Uterus (tissue), 4 donors: ENCODE results near the gene MX1. TPM values are rescaled to one million over a fixed set of nuclear protein-coding genes. Genes with fewer than 3 reads are reported as not detected.

Source experiments
- DNase-seq, 2 donors: peaks; one replicate each; pipeline ENCODE4 v3.0.0-alpha.2; 2019 to 2020
- H3K27ac ChIP-seq, 2 donors: fragments of 200-600 bp; sonication (generic); 1 replicate in 1 of 2; 2 replicates in 1 of 2; pipeline ENCODE4 v1.5.1; 2016 to 2018
- H3K27me3 ChIP-seq, 2 donors: fragments of 200-600 bp; sonication (generic); one replicate each; pipeline ENCODE4 v1.5.1; 2018 to 2019; ENCODE audit warnings: control low read depth in 1 of 2
- H3K36me3 ChIP-seq, 2 donors: fragments of 200-600 bp; sonication (generic); one replicate each; pipeline ENCODE4 v1.5.1; 2019; ENCODE audit warnings: control low read depth in 1 of 2
- H3K4me1 ChIP-seq, 2 donors: fragments of 200-600 bp; sonication (generic); one replicate each; pipeline ENCODE4 v1.5.1; 2018 to 2019; ENCODE audit warnings: control low read depth in 1 of 2
- H3K4me3 ChIP-seq, 2 donors: fragments of 200-600 bp; sonication (generic); 1 replicate in 1 of 2; 2 replicates in 1 of 2; pipeline ENCODE4 v1.5.1; 2018 to 2019; ENCODE audit warnings: mild to moderate bottlenecking in 1 of 2
- H3K9me3 ChIP-seq, 2 donors: fragments of 200-600 bp; sonication (generic); one replicate each; pipeline ENCODE4 v1.5.1; 2019; ENCODE audit warnings: control low read depth in 1 of 2
- CTCF ChIP-seq, 4 experiments: fragments of 200-600 bp in 2 of 4; fragments of 450-650 bp in 2 of 4; sonication (generic) in 2 of 4; IDR thresholded peaks; one replicate each; pipeline ENCODE4 v1.5.1; 2016 to 2019; ENCODE audit warnings: antibody characterized with exemption in 4 of 4, mild to moderate bottlenecking in 2 of 4, moderate library complexity in 1 of 4
- POLR2A ChIP-seq, 2 donors: fragments of 450-650 bp; IDR thresholded peaks; one replicate each; pipeline ENCODE4 v1.6.1; 2016; ENCODE audit warnings: antibody characterized with exemption in 2 of 2, mild to moderate bottlenecking in 1 of 2, moderate library complexity in 1 of 2
- intact Hi-C: fragments of 100-400 bp; cut with DNase I; formaldehyde crosslinking; loops from one replicate; pipeline ENCODE4 v1.15.1; 2023; ENCODE audit warnings: low total_unique reads
- total RNA-seq, 4 donors: library from RNA; depleted of rRNA in 3 of 4; stranded (reverse); fragments of >200 nt in 3 of 4; gene quantifications; one replicate each; pipeline versions ENCODE4 v1.1.0 to v1.2.4, GENCODE V29; 2014 to 2023
- donor health status: DM: yes; HTN: yes; CAD: no.

The MX1 gene
- total RNA-seq, 4 donors from 2014 or later, result 23.5 to 96.3 (median 33.4) TPM

DNA sequence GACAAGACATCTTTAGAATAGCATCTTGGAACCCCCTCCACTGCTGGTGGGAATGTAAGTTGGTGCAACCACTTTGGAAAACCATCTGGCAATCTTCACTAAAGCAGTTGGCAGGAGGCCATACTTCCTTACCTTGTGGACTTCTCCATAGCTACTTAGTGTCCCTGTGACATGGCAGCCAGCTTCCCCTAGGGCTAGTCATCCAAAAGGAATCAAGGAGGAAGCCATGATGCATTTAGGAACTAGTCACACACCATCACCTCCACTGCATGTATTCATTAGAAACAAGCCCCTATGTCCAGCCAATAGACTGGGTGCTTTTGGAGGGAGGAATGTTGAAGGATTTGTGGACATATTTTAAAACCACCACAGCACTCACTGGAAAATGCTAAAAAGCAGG is 44.3 kb upstream of the MX1 start:
- H3K4me3 ChIP-seq, result no peak overlapping the region
- H3K4me1 ChIP-seq, result no peaks in the 10 kb centered on the region
- H3K9me3 ChIP-seq, result no peaks in the 10 kb centered on the region
- H3K27ac ChIP-seq, result no peak overlapping the region
- intact Hi-C loops, result no loop called here
- H3K27me3 ChIP-seq, result no peaks in the 10 kb centered on the region
- no peak for TF ChIP-seq POLR2A (IDR thresholded peaks at IDR 0.05)
- no peak for TF ChIP-seq CTCF (IDR thresholded peaks at IDR 0.05)
- no peaks in the 10 kb centered on the region for H3K36me3 ChIP-seq
- DNase-seq, result no peak

DNA sequence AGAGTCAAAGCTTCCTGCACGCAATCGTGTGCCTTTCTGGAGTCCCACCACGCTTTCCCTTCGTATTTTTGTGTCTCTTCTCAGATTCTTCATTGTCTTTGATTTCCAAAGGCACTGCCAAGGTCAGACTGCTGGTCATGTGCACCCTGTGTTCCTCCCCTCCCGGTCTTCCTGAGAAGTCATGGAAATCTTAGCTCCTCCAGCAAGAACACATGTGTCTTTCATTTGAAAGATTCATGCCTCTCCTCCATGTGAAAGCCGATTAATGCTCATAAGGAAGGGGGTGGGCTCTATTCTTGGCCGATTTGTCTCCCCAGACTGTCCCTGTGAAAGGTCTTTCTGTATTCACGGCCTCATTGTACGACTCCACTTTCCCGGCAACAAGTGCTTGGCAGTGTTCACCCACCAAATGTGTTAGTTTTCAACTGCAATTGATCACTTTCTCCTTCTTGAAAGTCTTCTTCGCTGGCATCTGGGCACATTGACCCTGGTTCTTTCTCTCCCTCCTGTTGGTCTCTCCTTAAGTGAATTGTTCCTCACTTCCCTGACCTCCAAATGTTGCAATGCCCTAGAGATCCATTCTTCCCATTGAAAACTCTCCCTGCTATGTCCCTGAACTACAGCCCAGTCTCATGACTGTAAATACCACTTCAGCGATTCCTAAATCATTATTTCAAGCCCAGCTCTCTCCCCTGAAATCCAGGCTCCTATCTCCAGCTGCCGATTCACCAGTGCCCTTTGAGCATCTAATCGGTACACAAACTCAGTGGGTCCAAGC is 38.8 kb upstream of the MX1 start:
- TF ChIP-seq CTCF (IDR thresholded peaks at IDR 0.05) (no peak), POLR2A (IDR thresholded peaks at IDR 0.05) (no peak)
- Histone ChIP-seq H3K27me3 (no peaks in the 10 kb centered on the region), H3K36me3 (no peaks in the 10 kb centered on the region), H3K4me1 (no peaks in the 10 kb centered on the region), H3K9me3 (no peaks in the 10 kb centered on the region), H3K4me3 (no peak overlapping the region), H3K27ac (no peak overlapping the region)
- DNase-seq, result no peak
- intact Hi-C loops, result no loop called here

GRCh38 chr21:41387824-41388223 is 38.2 kb upstream of the MX1 start:
- no peak for DNase-seq
- H3K4me3 ChIP-seq, result no peak overlapping the region
- intact Hi-C loops, result no loop called here
- H3K4me1 ChIP-seq, result no peaks in the 10 kb centered on the region
- H3K27me3 ChIP-seq, result no peaks in the 10 kb centered on the region
- no peak for TF ChIP-seq POLR2A (IDR thresholded peaks at IDR 0.05)
- no peak for TF ChIP-seq CTCF (IDR thresholded peaks at IDR 0.05)
- no peaks in the 10 kb centered on the region for H3K36me3 ChIP-seq
- no peaks in the 10 kb centered on the region for H3K9me3 ChIP-seq
- H3K27ac ChIP-seq, result no peak overlapping the region

DNA sequence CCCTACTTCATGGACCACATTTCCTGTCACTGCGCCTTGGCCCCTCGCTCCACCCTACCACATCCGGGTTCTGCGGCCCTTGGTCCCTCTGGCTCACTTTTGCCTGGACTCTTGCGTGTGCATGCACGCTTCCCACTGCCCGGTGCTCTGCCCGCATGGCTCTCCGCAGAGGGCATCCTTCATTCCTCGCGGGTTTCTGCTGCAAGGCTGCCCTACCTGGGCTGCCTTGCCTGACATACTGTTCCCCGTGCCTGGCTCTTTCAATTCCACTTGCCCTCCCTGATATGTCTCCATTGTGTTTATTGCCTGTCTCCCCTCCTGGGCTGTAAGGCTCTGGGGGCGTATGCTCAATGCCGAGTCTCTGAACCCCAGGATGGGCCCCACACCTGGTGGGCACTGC is 37.8 kb upstream of the MX1 start:
- DNase-seq, result no peak
- Histone ChIP-seq H3K4me1 (no peaks in the 10 kb centered on the region), H3K4me3 (no peak overlapping the region), H3K36me3 (no peaks in the 10 kb centered on the region), H3K27ac (no peak overlapping the region), H3K27me3 (no peaks in the 10 kb centered on the region), H3K9me3 (no peaks in the 10 kb centered on the region)
- intact Hi-C loops, result no loop called here
- TF ChIP-seq CTCF (IDR thresholded peaks at IDR 0.05), result no peak
- no peak for TF ChIP-seq POLR2A (IDR thresholded peaks at IDR 0.05)

DNA sequence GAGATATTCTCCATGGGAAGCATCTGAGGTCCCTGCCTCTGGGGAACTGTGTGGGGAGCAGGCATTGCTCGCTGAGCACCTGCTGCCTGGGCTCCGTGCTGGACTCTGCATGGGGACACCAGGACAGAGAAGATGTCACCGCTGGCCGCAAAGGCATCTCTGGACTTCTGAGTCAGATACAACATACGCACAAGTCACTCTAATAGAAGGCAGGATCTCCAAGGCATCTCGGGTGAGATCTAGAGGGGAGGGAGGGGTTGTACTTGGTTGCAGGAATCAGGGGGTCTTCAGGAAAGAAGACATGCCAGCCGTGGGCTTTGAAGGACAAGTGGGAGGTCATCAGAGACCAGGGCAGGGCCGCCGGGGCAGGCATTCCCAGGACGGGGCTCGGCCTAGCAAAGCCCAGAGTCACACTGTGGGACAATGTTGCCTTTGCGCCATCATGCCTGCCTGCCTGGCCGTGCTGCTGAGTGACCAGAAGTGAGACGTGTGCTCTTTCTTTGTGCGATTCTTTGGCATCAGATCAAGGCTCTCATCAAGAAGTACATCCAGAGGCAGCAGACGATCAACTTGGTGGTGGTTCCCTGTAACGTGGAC is 35.9 kb upstream of the MX1 start:
- no peak overlapping the region for H3K4me3 ChIP-seq
- no peak for DNase-seq
- TF ChIP-seq CTCF (IDR thresholded peaks at IDR 0.05) (no peak), POLR2A (IDR thresholded peaks at IDR 0.05) (no peak)
- H3K27me3 ChIP-seq, result no peaks in the 10 kb centered on the region
- H3K36me3 ChIP-seq, result no peaks in the 10 kb centered on the region
- H3K9me3 ChIP-seq, result no peaks in the 10 kb centered on the region
- no peaks in the 10 kb centered on the region for H3K4me1 ChIP-seq
- intact Hi-C loops, result no loop called here
- no peak overlapping the region for H3K27ac ChIP-seq
